Liver (tissue), 3 donors: ENCODE measurements around the gene WIPI1.

Experiments used
- ATF3 ChIP-seq: IDR thresholded peaks from 2 replicates; pipeline ENCODE4 v1.6.1; 2016; ENCODE audit warnings: antibody characterized with exemption
- CTCF ChIP-seq: fragments of 150-350 bp; IDR thresholded peaks from 2 replicates; pipeline ENCODE4 v1.5.1; 2017; ENCODE audit warnings: improper control_type of control experiment, low read depth, low read length; ENCODE audit not compliant: missing input control
- EGR1 ChIP-seq, 2 donors: IDR thresholded peaks; 2 replicates each; pipeline ENCODE4 v1.6.1; 2016 to 2018; ENCODE audit warnings: antibody characterized with exemption in 2 of 2, low read depth in 2 of 2
- FOXA1 ChIP-seq: IDR thresholded peaks from 2 replicates; pipeline ENCODE4 v1.6.1; 2016; ENCODE audit warnings: antibody characterized with exemption
- HNF4A ChIP-seq, 2 donors: conservative IDR thresholded peaks; 2 replicates each; pipeline ENCODE4 v1.6.1; 2016; ENCODE audit warnings: antibody characterized with exemption in 2 of 2, mild to moderate bottlenecking in 2 of 2
- JUND ChIP-seq, 2 donors: IDR thresholded peaks; 2 replicates each; pipeline ENCODE4 v1.6.1; 2016; ENCODE audit warnings: antibody characterized with exemption in 2 of 2
- MAX ChIP-seq: IDR thresholded peaks from 2 replicates; pipeline ENCODE4 v1.6.1; 2016; ENCODE audit warnings: antibody characterized with exemption
- RAD21 ChIP-seq, 2 donors: IDR thresholded peaks; 2 replicates each; pipeline ENCODE4 v1.6.1; 2016; ENCODE audit warnings: antibody characterized with exemption in 2 of 2, mild to moderate bottlenecking in 2 of 2
- REST ChIP-seq: IDR thresholded peaks from 2 replicates; pipeline ENCODE4 v1.6.1; 2016; ENCODE audit warnings: antibody characterized with exemption, mild to moderate bottlenecking
- RXRA ChIP-seq, 2 donors: IDR thresholded peaks; 2 replicates each; pipeline ENCODE4 v1.6.1; 2017 to 2018; ENCODE audit warnings: antibody characterized with exemption in 2 of 2, mild to moderate bottlenecking in 1 of 2
- SP1 ChIP-seq: IDR thresholded peaks from 2 replicates; pipeline ENCODE4 v1.6.1; 2018; ENCODE audit warnings: antibody characterized with exemption, mild to moderate bottlenecking
- TAF1 ChIP-seq: conservative IDR thresholded peaks from 2 replicates; pipeline ENCODE4 v1.6.1; 2016; ENCODE audit warnings: antibody characterized with exemption, mild to moderate bottlenecking
- YY1 ChIP-seq: IDR thresholded peaks from 2 replicates; pipeline ENCODE4 v1.6.1; 2016; ENCODE audit warnings: antibody characterized with exemption, mild to moderate bottlenecking
- ZBTB33 ChIP-seq: IDR thresholded peaks from 2 replicates; pipeline ENCODE4 v1.6.1; 2016; ENCODE audit warnings: antibody characterized with exemption
- donor health status: healthy.
- donor health status: healthy.

- TF ChIP-seq CTCF (no peak), ZBTB33 (no peak), MAX (no peak), SP1 (no peak), TAF1 (no peak), RXRA (IDR thresholded peaks at IDR 0.05) (no peak), RAD21 (IDR thresholded peaks at IDR 0.05) (no peak), FOXA1 (no peak), ATF3 (no peak), YY1 (no peak), HNF4A (conservative IDR thresholded peaks at IDR 0.05) (no peak), JUND (IDR thresholded peaks at IDR 0.05) (no peak), REST (no peak), EGR1 (IDR thresholded peaks at IDR 0.05; ENCODE audit: low read depth in 2 of 2) (no peak)
These were observed 57.5 kb downstream of the WIPI1 start for GRCh38 chr17:68399638-68400403.
